ENCODE data around the gene GJA10.

The GJA10 gene

GRCh38 chr6:89944181-89944755, 50.0 kb downstream of the GJA10 start:
- Mint-ChIP-seq H3K27me3 (no peaks in the 10 kb centered on the region), H3K4me1 (ENCODE audit: low read depth) (no peaks in the 10 kb centered on the region), H3K9me3 (no peaks in the 10 kb centered on the region), H3K4me3 (no peak overlapping the region), H3K36me3 (ENCODE audit: low read depth) (no peaks in the 10 kb centered on the region), H3K27ac (no peak overlapping the region)
- intact Hi-C loops (cut with micrococcal nuclease): loop anchor here (1.0 to 10.0 kb wide), 3 partner anchors 233 to 535 kb away; partner anchors contain the start of gene BACH2

DNA sequence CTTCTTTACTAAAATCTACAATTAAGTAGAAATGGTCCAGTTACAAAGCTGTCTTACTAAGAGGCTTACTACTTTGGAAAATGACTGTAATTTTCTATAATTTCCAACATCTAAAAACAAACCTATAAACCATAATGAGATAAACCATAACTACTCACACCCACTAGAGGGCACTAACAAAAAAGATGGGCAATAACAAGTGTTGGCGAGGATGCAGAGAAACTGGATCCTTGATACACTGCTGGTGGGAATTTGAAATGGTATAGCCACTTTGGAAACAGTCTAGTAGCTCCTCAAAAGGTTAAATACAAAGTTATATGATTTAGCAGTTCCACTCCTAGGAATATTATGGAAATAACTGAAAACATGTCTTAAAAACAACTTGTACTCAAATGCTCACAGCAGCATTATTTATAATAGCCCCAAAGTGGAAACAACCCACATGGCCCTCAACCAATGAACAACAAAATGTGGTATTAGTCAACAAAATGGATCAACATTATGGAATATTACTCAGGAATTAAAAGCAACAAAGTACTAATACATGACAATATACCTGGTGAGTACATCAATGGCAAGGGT, 50.6 kb downstream of the GJA10 start:
- H3K9me3 Mint-ChIP-seq: no peaks in the 10 kb centered on the region
- H3K27ac Mint-ChIP-seq: no peak overlapping the region
- no peaks in the 10 kb centered on the region for H3K36me3 Mint-ChIP-seq (ENCODE audit: low read depth)
- intact Hi-C loops (cut with micrococcal nuclease): loop anchor here (1.0 to 10.0 kb wide), 3 partner anchors 232 to 534 kb away; partner anchors contain the start of gene BACH2
- H3K4me1 Mint-ChIP-seq (ENCODE audit: low read depth): no peaks in the 10 kb centered on the region
- no peaks in the 10 kb centered on the region for H3K27me3 Mint-ChIP-seq
- H3K4me3 Mint-ChIP-seq: no peak overlapping the region

All from dendritic cell treated with granulocyte-macrophage colony-stimulating factor and Interleukin-4, amounts not matched to agents 40 ng/mL and 50 ng/mL, for 4 days (primary cell).